HG03439 (cell line): ENCODE measurements around the gene ACOT7.
"Not testable (repeated sequence)": the region's sequence is repeated elsewhere in the genome, so short reads cannot be mapped to it uniquely, and the experiment has no call there.

Source experiments
- ATAC-seq: cut with Tn5 transposase; IDR thresholded peaks from one replicate; pipeline ENCODE4 v1.9.1; 2021; ENCODE audit warnings: mild to moderate bottlenecking, moderate library complexity; ENCODE audit not compliant: unreplicated experiment

ACOT7 gene

GRCh38 chr1:6401673-6402072 lies 8.1 kb upstream of the ACOT7 start:
- ATAC-seq: no peak

GRCh38 chr1:6399294-6399693 lies 5.7 kb upstream of the ACOT7 start:
- no peak for ATAC-seq

- ATAC-seq: no peak
These were observed 4.4 kb upstream of the ACOT7 start for GRCh38 chr1:6397844-6398441.

- no peak for ATAC-seq
These were observed 3.4 kb upstream of the ACOT7 start for GRCh38 chr1:6396998-6397397.

GRCh38 chr1:6395781-6396244 lies 2.2 kb upstream of the ACOT7 start:
- not testable (repeated sequence) for ATAC-seq

- not testable (repeated sequence) for ATAC-seq
These were observed 1.6 kb upstream of the ACOT7 start for GRCh38 chr1:6395130-6395529.

- peak; percentile 35 for ATAC-seq
These were observed 663 bp downstream of the ACOT7 start for GRCh38 chr1:6392809-6393399.

GRCh38 chr1:6391951-6392808 lies 1.4 kb downstream of the ACOT7 start:
- ATAC-seq: no peak

GRCh38 chr1:6389971-6390370 lies 3.6 kb downstream of the ACOT7 start:
- no peak for ATAC-seq

- no peak for ATAC-seq
These were observed 7.1 kb downstream of the ACOT7 start for GRCh38 chr1:6386371-6386949.

- ATAC-seq: no peak
These were observed 7.9 kb downstream of the ACOT7 start for GRCh38 chr1:6385488-6386191.

GRCh38 chr1:6384962-6385361 lies 8.6 kb downstream of the ACOT7 start:
- no peak for ATAC-seq

GRCh38 chr1:6384135-6384534 lies 9.4 kb downstream of the ACOT7 start:
- no peak for ATAC-seq

- ATAC-seq: no peak
These were observed 13.5 kb downstream of the ACOT7 start for GRCh38 chr1:6380037-6380436.

- no peak for ATAC-seq
These were observed 15.3 kb downstream of the ACOT7 start for GRCh38 chr1:6378096-6378746.

GRCh38 chr1:6373961-6374720 lies 19.4 kb downstream of the ACOT7 start:
- ATAC-seq: no peak

GRCh38 chr1:6372236-6372635 lies 21.3 kb downstream of the ACOT7 start:
- ATAC-seq: not testable (repeated sequence)

GRCh38 chr1:6370006-6370405 lies 23.6 kb downstream of the ACOT7 start:
- no peak for ATAC-seq

- ATAC-seq: no peak
These were observed 26.1 kb downstream of the ACOT7 start for GRCh38 chr1:6367381-6368012.
